HG02642 (cell line): ENCODE measurements around the gene AKR1B1.

Experiments used
- ATAC-seq: cut with Tn5 transposase; IDR thresholded peaks from one replicate; pipeline ENCODE4 v1.9.1; 2021; ENCODE audit warnings: mild to moderate bottlenecking; ENCODE audit not compliant: unreplicated experiment, poor library complexity

The AKR1B1 gene

DNA sequence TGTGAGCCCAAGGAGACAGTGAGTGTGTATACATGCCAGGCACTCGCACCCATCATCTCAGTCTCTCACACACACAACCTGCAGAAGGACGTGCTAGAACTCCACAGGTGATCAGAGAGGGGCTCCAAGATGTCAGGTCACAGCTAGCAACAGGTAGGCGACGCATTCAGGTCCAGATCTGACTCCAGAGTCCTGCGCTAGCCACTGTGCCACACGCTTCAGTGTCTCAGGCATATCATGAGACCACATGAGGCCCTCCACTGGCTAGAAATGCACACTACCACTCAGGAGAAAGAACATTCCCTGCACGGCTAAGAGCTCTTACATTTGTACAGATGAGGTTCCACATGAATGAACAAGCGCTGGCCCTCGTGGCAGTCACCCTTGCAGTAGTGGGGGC is 11.5 kb downstream of the AKR1B1 start:
- ATAC-seq, result no peak

- ATAC-seq, result no peak
Observed at GRCh38 chr7:134446923-134447322, 12.0 kb downstream of the AKR1B1 start.

GRCh38 chr7:134446446-134446845 is 12.5 kb downstream of the AKR1B1 start:
- no peak for ATAC-seq

- ATAC-seq, result no peak
Observed at GRCh38 chr7:134444961-134445315, 14.0 kb downstream of the AKR1B1 start.

DNA sequence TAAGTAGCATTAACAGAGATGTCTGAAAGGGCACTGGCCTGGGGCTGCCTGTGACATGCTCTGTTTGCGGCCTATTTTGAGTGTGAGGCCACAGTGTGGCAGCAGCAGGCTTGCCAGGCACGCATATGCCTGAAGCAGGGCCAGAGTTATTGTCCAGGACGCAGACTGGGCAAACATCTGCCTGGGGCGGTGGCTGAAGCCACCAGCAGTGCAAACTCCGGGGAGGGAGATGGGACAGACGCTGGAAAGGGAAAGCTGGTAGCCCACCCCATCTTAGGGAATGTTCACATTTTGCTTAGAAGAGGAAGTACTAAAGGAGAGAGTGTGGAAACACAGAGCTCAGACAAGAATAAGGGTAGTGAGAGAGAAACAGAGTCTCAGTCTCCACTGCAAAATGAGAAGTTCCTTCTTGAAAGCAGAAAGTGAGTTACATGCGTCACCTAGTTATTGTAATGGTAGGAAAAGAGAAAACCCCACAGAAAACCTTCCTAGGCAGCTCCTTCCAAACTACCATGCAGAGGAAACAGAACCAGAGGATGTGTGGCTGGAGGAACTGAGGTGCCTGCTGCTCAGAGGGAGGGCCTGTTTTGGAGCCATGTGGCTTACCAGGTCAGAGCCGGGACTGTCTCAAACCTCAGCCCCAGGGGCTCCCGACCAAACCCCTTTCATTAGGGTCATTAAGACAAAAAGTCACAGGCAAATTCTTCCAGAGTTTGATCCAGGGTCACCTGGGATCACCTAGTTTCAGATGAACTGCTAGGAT is 14.5 kb downstream of the AKR1B1 start:
- no peak for ATAC-seq

- no peak for ATAC-seq
Observed at GRCh38 chr7:134443396-134444070, 15.4 kb downstream of the AKR1B1 start.

DNA sequence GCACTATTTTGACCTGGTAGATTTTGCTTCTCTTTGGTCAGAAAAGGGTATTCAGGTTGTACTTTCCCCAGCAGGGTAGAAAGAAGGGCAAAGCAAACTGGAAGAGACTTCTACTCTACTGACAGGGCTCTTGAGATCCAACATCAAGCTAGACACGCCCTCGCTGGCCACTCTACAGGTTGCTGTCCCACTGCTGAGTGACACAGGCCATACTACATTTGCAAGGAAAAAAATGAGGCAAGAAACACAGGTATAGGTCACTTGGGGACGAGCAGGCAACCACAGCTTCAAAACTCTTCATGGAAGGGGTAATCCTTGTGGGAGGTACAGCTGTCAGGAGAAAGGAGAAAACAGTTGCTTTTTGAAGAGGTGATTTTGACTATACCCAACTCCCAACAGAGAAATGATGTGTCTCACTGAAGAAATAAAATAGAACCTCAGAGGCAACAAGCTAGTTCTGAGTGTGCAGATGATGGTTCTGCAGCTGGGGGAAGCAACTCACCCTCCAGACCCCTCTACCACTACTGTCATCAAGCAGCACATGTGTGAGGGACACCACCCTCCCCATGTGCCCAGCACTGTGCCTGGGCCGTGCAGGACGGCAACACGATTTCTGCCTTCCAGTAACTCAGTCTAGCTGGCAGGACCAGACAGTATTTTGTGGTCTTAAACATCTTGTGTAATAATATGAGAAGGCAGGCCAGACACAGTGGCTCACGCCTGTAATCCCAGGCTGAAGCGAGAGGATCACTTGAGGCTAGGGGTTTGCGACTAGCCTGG is 16.3 kb downstream of the AKR1B1 start:
- no peak for ATAC-seq

DNA sequence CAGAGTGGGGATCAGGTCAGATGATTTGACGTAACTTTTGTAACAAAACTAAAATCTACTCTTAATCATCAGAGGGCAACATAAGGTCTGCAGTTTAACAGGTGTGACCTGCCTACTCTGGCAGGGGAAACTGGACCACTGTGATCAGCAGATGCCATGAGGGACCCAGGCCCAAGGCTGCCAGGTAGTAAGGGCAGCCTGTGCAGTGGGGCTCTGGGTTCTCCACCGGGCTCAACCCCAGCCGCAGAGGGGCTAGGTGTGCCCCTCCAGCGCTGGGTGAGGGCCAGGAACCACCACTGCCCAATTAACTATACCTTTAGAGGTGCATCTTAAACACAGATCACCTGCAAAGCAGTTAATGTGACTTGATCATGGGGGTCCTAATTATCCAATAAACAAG is 17.6 kb downstream of the AKR1B1 start:
- no peak for ATAC-seq

- ATAC-seq, result no peak
Observed at GRCh38 chr7:134440476-134440875, 18.4 kb downstream of the AKR1B1 start.

- ATAC-seq, result no peak
Observed at GRCh38 chr7:134440067-134440466, 18.8 kb downstream of the AKR1B1 start.

DNA sequence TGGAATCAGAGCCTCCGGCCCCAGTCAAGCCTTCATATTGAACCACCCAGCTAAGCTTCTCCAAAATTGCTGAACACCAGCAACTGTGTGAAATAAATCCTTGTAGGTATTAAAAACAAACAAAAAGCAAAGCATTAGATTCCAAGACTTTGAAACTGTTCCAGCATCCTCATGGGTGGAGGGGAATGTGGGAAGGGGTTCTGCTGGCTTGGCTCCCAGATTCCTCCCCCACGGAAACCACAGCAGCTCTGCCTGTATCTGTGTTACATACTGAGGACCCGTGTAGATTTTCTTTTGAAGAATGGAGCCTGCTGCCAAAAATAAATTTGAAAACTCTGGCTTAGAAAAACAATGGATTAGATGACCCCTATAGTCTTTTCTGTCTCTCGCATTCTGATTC is 20.0 kb downstream of the AKR1B1 start:
- no peak for ATAC-seq

DNA sequence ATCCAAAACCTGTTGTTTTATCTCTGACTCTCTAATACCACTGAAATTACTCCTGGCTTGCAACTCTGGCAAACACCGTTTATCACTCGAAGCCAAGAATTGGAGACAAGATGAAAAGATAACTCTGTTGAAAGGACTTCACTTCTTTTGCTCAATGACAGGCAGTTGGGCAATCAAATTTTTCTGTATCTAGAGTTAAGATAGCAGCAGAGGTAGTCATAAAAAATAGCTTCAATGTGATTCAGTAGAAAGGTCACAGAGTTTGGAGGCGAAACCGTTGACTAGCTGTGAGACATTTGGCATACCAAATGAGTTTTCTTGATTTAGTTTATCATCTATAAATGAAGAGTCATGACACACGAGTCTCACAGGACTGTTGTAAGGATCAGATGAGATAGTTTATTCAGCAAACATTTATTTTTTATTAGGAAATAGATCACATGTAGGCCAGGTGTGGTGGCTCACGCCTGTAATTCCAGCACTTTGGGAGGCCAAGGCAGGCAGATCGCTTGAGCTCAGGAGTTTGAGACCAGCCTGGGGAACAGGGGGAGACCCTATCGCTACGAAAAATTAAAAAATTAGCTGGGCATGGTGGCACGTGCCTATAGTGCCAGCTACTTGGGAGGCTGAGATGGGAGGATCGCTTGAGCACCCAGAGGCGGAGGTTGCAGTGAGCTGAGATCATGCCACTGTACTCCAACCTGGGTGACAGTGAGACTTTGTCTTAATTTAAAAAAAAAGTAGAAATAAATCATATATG is 23.6 kb downstream of the AKR1B1 start:
- ATAC-seq, result no peak

DNA sequence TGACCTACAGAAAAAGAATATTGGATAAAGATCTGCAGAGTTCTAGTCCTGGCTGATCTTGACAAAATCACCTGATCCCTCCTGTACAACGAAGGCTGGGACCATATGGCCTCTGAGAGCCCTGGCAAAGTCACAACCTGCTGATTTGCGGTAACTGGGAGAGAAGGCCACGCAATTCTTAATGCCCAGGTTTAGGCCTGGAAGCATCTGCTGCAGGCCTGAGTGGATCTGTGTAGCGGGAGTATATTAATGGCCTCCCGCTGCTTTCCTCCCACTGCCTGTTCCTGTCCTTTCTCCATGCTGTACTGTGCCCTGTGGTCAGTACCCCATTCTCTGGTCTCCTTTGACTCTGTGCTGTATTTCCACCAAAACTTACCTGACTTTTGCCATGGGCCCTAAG is 24.2 kb downstream of the AKR1B1 start:
- ATAC-seq, result no peak

- no peak for ATAC-seq
Observed at GRCh38 chr7:134433430-134433829, 25.5 kb downstream of the AKR1B1 start.

DNA sequence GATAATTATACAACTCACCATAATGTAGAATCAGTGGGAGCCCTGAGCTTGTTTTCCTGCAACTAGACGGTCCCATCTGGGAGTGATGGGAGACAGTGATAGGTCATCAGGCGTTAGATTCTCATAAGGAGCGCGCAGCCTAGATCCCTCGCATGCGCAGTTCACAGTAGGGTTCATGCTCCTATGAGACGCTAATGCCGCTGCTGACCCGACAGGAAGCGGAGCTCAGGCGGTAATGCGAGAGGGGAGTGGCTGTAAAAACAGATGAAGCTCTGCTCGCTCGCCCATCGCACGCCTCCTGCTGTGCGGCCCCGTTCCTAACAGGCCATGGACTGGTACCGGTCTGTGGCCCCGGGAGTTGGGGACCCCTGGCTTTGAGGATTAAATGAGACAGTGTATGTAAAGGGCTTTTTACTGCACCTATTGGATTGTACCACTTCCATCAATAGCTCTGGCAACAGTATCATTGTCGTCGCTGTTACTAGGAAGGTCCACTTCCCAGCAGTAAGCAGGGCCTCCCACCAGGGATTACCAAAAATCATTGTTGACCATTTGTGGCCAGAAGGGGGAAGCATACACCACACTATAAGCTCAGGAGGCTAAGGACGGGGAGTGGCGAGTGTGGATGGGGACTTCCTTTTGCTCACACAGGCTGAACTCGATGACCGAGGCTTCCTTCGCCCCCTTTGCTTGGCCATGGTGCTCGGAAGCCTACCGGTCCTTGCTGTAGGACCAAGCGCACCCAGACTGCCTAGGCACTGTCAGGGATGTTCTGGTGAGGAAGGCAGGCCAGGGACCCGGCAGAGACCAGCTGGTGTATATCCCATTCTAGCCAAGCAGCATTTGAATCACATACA is 26.4 kb downstream of the AKR1B1 start:
- ATAC-seq, result peak; percentile 97

- no peak for ATAC-seq
Observed at GRCh38 chr7:134431815-134432214, 27.1 kb downstream of the AKR1B1 start.

DNA sequence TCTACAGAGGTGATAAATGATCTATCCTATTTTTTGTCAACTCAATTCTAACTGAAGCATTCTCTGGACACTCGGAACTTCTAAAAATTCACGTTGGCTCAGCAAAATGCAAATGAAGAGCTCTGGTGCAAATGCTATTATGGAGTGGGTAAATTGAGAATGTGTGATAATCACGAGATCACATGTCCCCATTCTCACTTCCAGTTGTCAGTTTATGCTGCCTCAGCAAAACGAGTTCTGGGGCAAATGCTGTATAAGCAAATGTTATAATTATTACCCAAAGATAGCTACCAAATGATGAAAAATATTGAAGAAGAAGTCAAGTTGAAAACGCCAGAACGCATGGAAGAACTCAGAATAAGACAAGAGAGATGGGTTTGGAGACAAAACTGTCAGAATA is 29.4 kb downstream of the AKR1B1 start:
- no peak for ATAC-seq

DNA sequence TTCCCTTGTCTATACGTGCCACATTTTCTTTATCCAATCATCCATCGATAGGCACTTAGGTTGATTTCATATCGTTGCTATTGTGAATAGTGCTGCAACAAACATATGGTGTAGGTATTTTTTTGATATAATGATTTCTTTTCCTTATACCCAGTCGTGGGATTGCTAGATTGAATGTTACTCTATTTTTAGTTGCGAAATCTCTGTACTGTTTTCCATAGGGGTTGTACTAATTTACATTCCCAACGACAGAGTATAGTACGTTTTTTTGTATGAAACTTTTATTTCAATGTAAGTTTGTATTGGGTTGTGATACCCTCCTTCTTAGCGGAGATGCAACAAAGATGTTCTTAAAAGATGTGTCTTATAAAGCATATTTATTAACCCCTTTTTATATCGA is 30.0 kb downstream of the AKR1B1 start:
- ATAC-seq, result no peak

- no peak for ATAC-seq
Observed at GRCh38 chr7:134427896-134428295, 31.0 kb downstream of the AKR1B1 start.

DNA sequence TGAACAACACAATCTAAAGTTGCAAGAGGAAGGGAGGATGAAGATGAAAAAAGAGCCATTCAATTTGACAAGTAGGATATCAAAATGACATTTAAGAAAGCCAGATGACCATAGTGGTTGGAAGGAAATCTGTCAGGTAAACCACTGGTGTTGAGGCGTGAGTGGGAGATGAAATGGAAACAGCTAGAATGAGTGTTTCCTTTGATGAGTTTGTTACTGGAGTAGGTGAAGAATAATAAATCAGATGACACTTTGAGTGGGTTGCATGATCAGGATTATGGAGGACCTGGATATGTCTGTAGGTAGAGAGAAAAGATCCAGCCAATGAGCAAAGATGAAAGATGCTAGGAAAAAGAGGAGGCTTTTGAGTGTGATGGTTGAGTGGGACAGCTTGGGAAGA is 33.1 kb downstream of the AKR1B1 start:
- ATAC-seq, result no peak
